ENCODE measurements around the gene USPL1.

Gene USPL1

DNA sequence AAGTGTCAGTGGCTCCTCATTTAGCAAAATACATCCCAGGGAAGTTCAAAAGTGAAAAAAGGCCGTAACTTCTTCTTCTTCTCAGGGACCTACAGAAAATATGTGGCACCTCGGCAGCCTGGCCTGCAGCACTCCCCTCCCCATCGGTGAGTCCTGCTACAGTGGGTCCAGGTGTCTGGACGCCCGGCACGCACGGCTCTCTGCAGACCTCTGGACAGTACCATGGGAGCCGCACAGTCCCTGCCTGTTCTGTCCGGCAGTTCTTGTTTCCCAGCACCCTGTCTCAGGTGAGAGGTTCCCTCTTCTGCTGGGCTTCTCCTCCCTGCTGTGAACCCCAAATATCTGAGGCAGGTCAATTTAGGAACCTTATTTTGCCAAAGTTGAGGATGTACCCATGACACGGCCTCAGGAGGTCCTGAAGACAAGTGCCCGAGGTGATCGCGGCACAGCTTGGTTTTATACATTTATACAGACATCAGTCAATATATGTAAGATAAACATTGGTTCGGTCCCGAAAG lies 80.8 kb downstream of the USPL1 start:
- DNase-seq: no peak

GRCh38 chr13:30700364-30700763 lies 82.6 kb downstream of the USPL1 start:
- DNase-seq: no peak

DNA sequence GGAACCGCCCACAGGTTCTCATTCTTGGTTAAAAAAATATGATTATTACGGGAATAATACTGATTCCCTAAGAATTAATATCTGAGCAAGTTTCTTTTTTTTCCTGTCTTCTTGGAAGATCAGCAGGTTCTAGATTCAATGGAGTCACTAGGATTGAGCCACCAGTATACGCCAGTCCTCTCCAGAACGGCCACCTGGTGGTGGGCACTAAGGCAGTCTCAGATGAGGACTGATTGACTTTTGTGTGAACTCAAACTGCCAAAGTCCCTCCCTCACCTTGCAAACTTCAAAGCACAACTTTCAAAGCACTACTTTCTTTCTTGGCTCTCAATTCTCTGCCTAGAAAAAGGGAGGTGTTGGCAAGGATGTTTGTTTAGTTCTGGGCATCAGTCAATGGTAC lies 84.3 kb downstream of the USPL1 start:
- DNase-seq: no peak

GRCh38 chr13:30704596-30704995 lies 86.9 kb downstream of the USPL1 start:
- no peak for DNase-seq

DNA sequence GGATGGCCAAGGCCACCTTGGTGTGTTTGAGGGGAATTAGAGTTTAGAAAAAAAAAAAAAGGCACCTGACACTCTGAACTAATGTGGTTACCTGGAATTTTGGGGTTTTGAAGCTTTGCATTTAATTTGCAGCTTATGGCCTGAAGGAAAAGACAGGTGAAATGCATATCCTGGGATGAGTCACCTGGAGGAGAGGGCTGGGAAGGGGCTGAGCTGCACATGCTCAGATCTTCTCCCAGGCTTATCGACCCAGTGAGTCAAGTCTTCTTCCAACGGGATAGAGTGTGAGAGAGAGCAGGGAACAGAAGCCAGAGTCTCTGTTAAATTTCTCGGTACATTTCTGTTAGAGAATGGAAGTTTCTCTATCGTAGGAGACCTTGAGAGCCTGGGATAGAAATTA lies 88.0 kb downstream of the USPL1 start:
- DNase-seq: no peak

- no peak for DNase-seq
Measured at GRCh38 chr13:30708541-30708940, 90.8 kb downstream of the USPL1 start.

Measured in NCI-H2081 treated with DMSO at 0.1 percent for 48 hours (cell line).